H9 (cell line): ENCODE results near the gene APOL2. TPM values are rescaled to one million over a fixed set of nuclear protein-coding genes. Genes with fewer than 3 reads are reported as not detected.

Source experiments
- DNase-seq: peaks from one replicate; pipeline ENCODE4 v3.0.0-alpha.2; 2017
- H2AFZ ChIP-seq: one replicate; pipeline ENCODE4 v1.6.1; 2013; ENCODE audit warnings: mild to moderate bottlenecking, low read length, control low read depth, moderate library complexity
- H2AK5ac ChIP-seq: 2 replicates; pipeline ENCODE4 v1.6.1; 2013; ENCODE audit warnings: low read length, control low read depth, mixed read lengths; ENCODE audit not compliant: insufficient read length
- H2BK120ac ChIP-seq: one replicate; pipeline ENCODE4 v1.6.1; 2013; ENCODE audit warnings: low read depth, mild to moderate bottlenecking, low read length, control low read depth, inconsistent platforms; ENCODE audit not compliant: poor library complexity, severe bottlenecking
- H2BK12ac ChIP-seq: 2 replicates; pipeline ENCODE4 v1.6.1; 2013; ENCODE audit warnings: low read length, control low read depth, mixed read lengths, low read depth; ENCODE audit not compliant: insufficient read length
- H2BK15ac ChIP-seq: 2 replicates; pipeline ENCODE4 v1.6.1; 2013; ENCODE audit warnings: low read depth, low read length, control low read depth
- H2BK20ac ChIP-seq: one replicate; pipeline ENCODE4 v1.6.1; 2013; ENCODE audit warnings: low read depth, mild to moderate bottlenecking, low read length, control low read depth, inconsistent platforms; ENCODE audit not compliant: poor library complexity, severe bottlenecking
- H2BK5ac ChIP-seq: 2 replicates; pipeline ENCODE4 v1.6.1; 2013; ENCODE audit warnings: low read length, control low read depth, mixed read lengths; ENCODE audit not compliant: insufficient read length
- H3K14ac ChIP-seq: 2 replicates; pipeline ENCODE4 v1.6.1; 2013; ENCODE audit warnings: low read length, control low read depth; ENCODE audit not compliant: insufficient read depth
- H3K18ac ChIP-seq: 2 replicates; pipeline ENCODE4 v1.6.1; 2013; ENCODE audit warnings: low read depth, mild to moderate bottlenecking, mixed read lengths, low read length, control low read depth; ENCODE audit not compliant: insufficient read length
- H3K23ac ChIP-seq: 2 replicates; pipeline ENCODE4 v1.6.1; 2013; ENCODE audit warnings: low read length, control low read depth, mixed read lengths, low read depth; ENCODE audit not compliant: insufficient read length
- H3K23me2 ChIP-seq: 2 replicates; pipeline ENCODE4 v1.6.1; 2013; ENCODE audit warnings: low read depth, mild to moderate bottlenecking, mixed read lengths, low read length, control low read depth; ENCODE audit not compliant: insufficient read length, poor library complexity, severe bottlenecking
- H3K27ac ChIP-seq: 2 replicates; pipeline ENCODE4 v1.5.1; 2013; ENCODE audit warnings: low read length, control low read depth, mixed read lengths, low read depth; ENCODE audit not compliant: insufficient read length
- H3K27me3 ChIP-seq: 2 replicates; pipeline ENCODE4 v1.6.1; 2013; ENCODE audit warnings: low read length, control low read depth, inconsistent platforms; ENCODE audit not compliant: insufficient read depth
- H3K4ac ChIP-seq: 2 replicates; pipeline ENCODE4 v1.6.1; 2013; ENCODE audit warnings: low read depth, mild to moderate bottlenecking, control low read depth, inconsistent platforms, low read length, moderate library complexity
- H3K4me1 ChIP-seq: 2 replicates; pipeline ENCODE4 v1.6.1; 2013; ENCODE audit warnings: low read length, control low read depth, inconsistent platforms; ENCODE audit not compliant: insufficient read depth
- H3K4me2 ChIP-seq: 2 replicates; pipeline ENCODE4 v1.6.1; 2013; ENCODE audit warnings: low read length, control low read depth, mixed read lengths; ENCODE audit not compliant: insufficient read length, insufficient read depth
- H3K56ac ChIP-seq: 2 replicates; pipeline ENCODE4 v1.6.1; 2013; ENCODE audit warnings: low read depth, mild to moderate bottlenecking, mixed read lengths, low read length, control low read depth; ENCODE audit not compliant: insufficient read length
- H3K79me1 ChIP-seq: 2 replicates; pipeline ENCODE4 v1.6.1; 2013; ENCODE audit warnings: low read depth, mild to moderate bottlenecking, moderate library complexity, low read length, control low read depth, inconsistent platforms; ENCODE audit not compliant: insufficient read depth, poor library complexity, severe bottlenecking
- H3K79me2 ChIP-seq: 2 replicates; pipeline ENCODE4 v1.6.1; 2013; ENCODE audit warnings: low read length, control low read depth, inconsistent platforms; ENCODE audit not compliant: insufficient read depth
- H3K9ac ChIP-seq: 2 replicates; pipeline ENCODE4 v1.6.1; 2013; ENCODE audit warnings: low read length, control low read depth, mixed read lengths; ENCODE audit not compliant: insufficient read length; ENCODE audit errors: extremely low read depth
- H3K9me3 ChIP-seq: one replicate; pipeline ENCODE4 v1.6.1; 2013; ENCODE audit warnings: low read depth, low read length, inconsistent platforms; ENCODE audit not compliant: control insufficient read depth
- H3T11ph ChIP-seq: one replicate; pipeline ENCODE4 v1.6.1; 2013; ENCODE audit warnings: mild to moderate bottlenecking, low read length, control low read depth, inconsistent platforms
- H4K20me1 ChIP-seq: one replicate; pipeline ENCODE4 v1.6.1; 2013; ENCODE audit not compliant: control insufficient read depth, insufficient read length, insufficient read depth
- H4K5ac ChIP-seq: 2 replicates; pipeline ENCODE4 v1.6.1; 2013; ENCODE audit warnings: low read depth, mild to moderate bottlenecking, mixed read lengths, low read length, control low read depth; ENCODE audit not compliant: insufficient read length
- H4K8ac ChIP-seq: replicated peaks from 2 replicates; pipeline ENCODE4 v1.6.1; 2013; ENCODE audit warnings: low read length, control low read depth, mixed read lengths, low read depth; ENCODE audit not compliant: insufficient read length
- H4K91ac ChIP-seq: 2 replicates; pipeline ENCODE4 v1.6.1; 2013; ENCODE audit warnings: low read depth, mild to moderate bottlenecking, moderate library complexity, mixed read lengths, low read length, control low read depth; ENCODE audit not compliant: insufficient read length
- H3K27ac Mint-ChIP-seq, 3 experiments: 2 replicates in 2 of 3; 3 replicates in 1 of 3; pipeline ENCODE4 v1.8.0; 2020 to 2021; ENCODE audit warnings: mixed read lengths in 3 of 3, mild to moderate bottlenecking in 1 of 3, moderate library complexity in 1 of 3
- H3K27me3 Mint-ChIP-seq: 2 replicates; pipeline ENCODE4 v1.8.0; 2021; ENCODE audit warnings: low read depth, mild to moderate bottlenecking, moderate library complexity, mixed read lengths
- H3K36me3 Mint-ChIP-seq, 3 experiments: 2 replicates in 2 of 3; 3 replicates in 1 of 3; pipeline ENCODE4 v1.8.0; 2020 to 2021; ENCODE audit warnings: low read depth in 3 of 3, mixed read lengths in 3 of 3; ENCODE audit not compliant: insufficient read depth in 1 of 3
- H3K4me1 Mint-ChIP-seq, 2 experiments: 2 replicates each; pipeline ENCODE4 v1.8.0; 2020; ENCODE audit warnings: mixed read lengths in 2 of 2
- H3K4me3 Mint-ChIP-seq, 2 experiments: 2 replicates in 1 of 2; 3 replicates in 1 of 2; pipeline ENCODE4 v1.8.0; 2020 to 2021; ENCODE audit warnings: mild to moderate bottlenecking in 2 of 2, mixed read lengths in 2 of 2, moderate library complexity in 1 of 2
- H3K9me3 Mint-ChIP-seq, 2 experiments: 2 replicates in 1 of 2; 3 replicates in 1 of 2; pipeline ENCODE4 v1.8.0; 2020; ENCODE audit warnings: mild to moderate bottlenecking in 2 of 2, mixed read lengths in 2 of 2, moderate library complexity in 1 of 2
- CTCF ChIP-seq: fragments of 200-600 bp; sonication (generic); conservative IDR thresholded peaks from 3 replicates; pipeline ENCODE4 v1.8.0; 2021; ENCODE audit warnings: antibody characterized with exemption, mild to moderate bottlenecking
- WGBS: extraction: QIAGEN DNeasy Blood & Tissue Kit; methylation state at CpG from one replicate; pipeline ENCODE4 v1.1.7; 2013; ENCODE audit warnings: missing lambda C conversion rate, low lambda C conversion rate, mixed read lengths; ENCODE audit not compliant: insufficient read length; ENCODE audit errors: extremely low coverage; 5-methylcytosine and 5-hydroxymethylcytosine counted together
- total RNA-seq: library from RNA; stranded (reverse); gene quantifications from 2 replicates; pipeline ENCODE4 v1.2.1, GENCODE V29; 2021

The APOL2 gene
- total RNA-seq, 1 experiment from 2014 or later, result 15.6 TPM

- no CpG with 5 or more reads among the region's 5 CpGs for WGBS
- H3K4me3 Mint-ChIP-seq, result no peak overlapping the region
These were observed 8.6 kb upstream of the APOL2 start for GRCh38 chr22:36247955-36248354.

More at GRCh38 chr22:36247955-36248354, 8.6 kb upstream of the APOL2 start:
- Histone ChIP-seq H3K4me1 (no peaks in the 10 kb centered on the region), H4K20me1 (no peaks in the 10 kb centered on the region), H3K79me2 (no peaks in the 10 kb centered on the region), H3K9me3 (peaks cover 10% of the 10 kb centered on the region), H3T11ph (no peak overlapping the region), H3K56ac (no peak overlapping the region), H2AFZ (no peak overlapping the region), H3K23ac (no peak overlapping the region), H2BK5ac (no peak overlapping the region), H3K9ac (no peak overlapping the region), H3K23me2 (no peaks in the 10 kb centered on the region), H2BK20ac (no peak overlapping the region), H2BK15ac (no peak overlapping the region), H2BK12ac (no peak overlapping the region), H2BK120ac (no peak overlapping the region), H3K79me1 (no peaks in the 10 kb centered on the region), H3K4ac (no peak overlapping the region), H4K5ac (no peak overlapping the region), H3K14ac (no peak overlapping the region), H3K18ac (no peak overlapping the region), H3K27me3 (no peaks in the 10 kb centered on the region), H3K4me2 (no peak overlapping the region), H3K27ac (no peak overlapping the region), H4K91ac (no peak overlapping the region), H2AK5ac (no peak overlapping the region), H4K8ac (no peak overlapping the region)
- DNase-seq, result no peak
- peaks cover 22 to 24% of the 10 kb centered on the region in 2 experiments for H3K4me1 Mint-ChIP-seq
- TF ChIP-seq CTCF, result no peak
- peaks cover 14 to 21% of the 10 kb centered on the region in 2 experiments for H3K9me3 Mint-ChIP-seq
- H3K27ac Mint-ChIP-seq, result no peak overlapping the region
- peaks cover 11% of the 10 kb centered on the region for H3K27me3 Mint-ChIP-seq
- peaks cover 5 to 16% (median 9%) of the 10 kb centered on the region in 3 experiments; a peak in 6 of 7 replicates for H3K36me3 Mint-ChIP-seq
